ENCODE results near the gene SWSAP1.
"Not testable (repeated sequence)": the region's sequence is repeated elsewhere in the genome, so short reads cannot be mapped to it uniquely, and the experiment has no call there.

The SWSAP1 gene

GRCh38 chr19:11401808-11402543 lies 27.5 kb downstream of the SWSAP1 start:
- DNase-seq = no peak
- in situ Hi-C loops (cut with MboI; ENCODE audit: low pct_unique_long_range_greater_than_20kb, low sequenced_read_pairs) = no loop called here

DNA sequence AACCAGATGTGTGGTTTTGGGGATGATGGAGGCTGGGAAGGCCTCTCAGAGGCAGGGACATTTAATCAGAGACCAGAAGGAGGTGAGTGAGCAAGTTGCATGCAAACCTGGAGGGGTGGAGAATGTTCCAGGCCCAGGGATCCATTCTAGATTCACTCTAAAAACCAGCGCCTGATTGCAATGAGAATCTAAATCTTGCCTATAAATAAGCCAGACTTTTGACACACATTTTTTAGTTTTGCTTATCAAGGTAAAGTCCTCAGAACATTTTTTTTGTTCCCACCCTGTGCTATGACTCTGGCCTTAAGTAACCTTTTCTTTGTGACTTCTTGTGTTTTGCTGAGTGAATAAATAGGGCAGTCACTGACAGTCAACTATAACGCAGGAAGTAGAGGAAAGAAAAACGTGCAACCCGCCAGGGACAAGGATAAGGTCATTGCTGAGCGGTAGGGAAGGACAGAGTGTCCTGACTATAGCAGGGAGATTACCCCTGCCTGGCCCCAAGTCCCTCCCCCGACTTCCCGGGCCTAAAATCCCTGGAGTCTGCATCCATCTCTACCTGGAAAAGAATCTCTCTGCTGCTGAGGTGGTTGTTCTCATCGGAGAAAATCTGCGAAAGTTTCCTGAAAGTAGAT lies 30.2 kb downstream of the SWSAP1 start:
- DNase-seq = no peak
- in situ Hi-C loops (cut with MboI; ENCODE audit: low pct_unique_long_range_greater_than_20kb, low sequenced_read_pairs) = no loop called here

DNA sequence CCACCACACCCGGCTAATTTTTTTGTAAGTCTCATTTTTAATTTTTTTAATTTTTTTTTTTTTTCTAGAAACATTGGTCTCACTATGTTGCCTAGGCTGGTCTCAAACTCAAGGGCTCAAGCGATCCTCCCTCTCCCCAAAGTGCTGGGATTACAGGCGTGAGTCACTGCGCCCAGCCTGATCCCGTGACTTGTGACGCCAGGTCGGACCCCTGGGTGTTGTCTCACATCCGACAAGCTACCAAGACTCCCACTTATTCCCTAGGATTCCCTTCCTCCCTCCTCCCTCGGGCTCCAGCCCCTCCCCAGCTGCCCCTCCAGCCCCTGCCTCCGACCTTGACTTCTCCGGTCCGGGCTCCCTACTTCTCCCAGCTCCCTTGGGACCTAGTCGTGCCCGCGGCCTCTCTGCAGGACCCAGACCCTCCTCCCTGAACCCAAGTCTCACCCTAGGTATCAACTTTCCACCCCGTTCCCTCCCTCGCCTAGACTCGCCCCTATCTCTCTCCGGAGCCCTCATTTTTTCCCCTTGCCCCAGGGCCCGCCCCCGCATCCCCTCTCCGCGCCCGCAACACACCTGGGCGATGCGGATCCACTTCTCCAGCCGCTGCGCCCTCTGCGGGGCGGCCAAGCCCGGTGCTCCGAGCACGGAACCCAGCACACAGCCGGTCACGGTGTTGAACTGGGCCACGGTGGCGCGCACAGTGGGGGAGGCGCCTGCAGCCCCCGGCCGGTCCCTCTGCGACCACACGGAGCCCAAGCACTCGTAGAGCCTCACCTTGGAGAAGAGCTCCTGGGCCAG lies 31.6 kb downstream of the SWSAP1 start:
- in situ Hi-C loops (cut with MboI; ENCODE audit: low pct_unique_long_range_greater_than_20kb, low sequenced_read_pairs) = no loop called here
- no peak for DNase-seq

DNA sequence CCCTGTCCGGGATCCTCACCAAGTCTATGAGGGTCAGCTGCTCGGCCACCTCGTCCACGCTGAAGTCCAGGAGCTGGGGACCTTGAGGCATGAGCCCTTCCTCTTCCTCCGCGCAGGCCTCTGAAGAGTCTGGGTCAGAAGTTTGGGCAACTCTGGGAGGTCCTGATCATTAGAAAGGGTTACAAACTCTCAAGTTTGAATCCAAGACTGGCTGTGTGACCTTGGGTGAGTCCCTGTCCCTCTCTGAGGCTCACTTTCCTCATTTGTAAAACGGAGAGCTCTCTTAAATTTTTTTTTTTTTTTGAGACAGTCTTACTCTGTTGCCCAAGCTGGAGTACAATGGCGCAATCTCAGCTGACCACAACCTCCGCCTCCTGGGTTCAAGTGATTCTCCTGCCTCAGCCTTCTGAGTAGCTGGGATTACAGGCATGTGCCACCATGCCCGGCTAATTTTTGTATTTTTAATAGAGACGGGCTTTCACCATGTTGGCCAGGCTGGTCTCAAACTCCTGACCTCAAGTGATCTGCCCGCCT lies 32.3 kb downstream of the SWSAP1 start:
- in situ Hi-C loops (cut with MboI; ENCODE audit: low pct_unique_long_range_greater_than_20kb, low sequenced_read_pairs); DNase-seq: not testable (repeated sequence)

- no peak for DNase-seq
- in situ Hi-C loops (cut with MboI; ENCODE audit: low pct_unique_long_range_greater_than_20kb, low sequenced_read_pairs) = no loop called here
These were observed 34.1 kb downstream of the SWSAP1 start for GRCh38 chr19:11408591-11408990.

GRCh38 chr19:11410682-11411081 lies 36.2 kb downstream of the SWSAP1 start:
- DNase-seq = no peak
- in situ Hi-C loops (cut with MboI; ENCODE audit: low pct_unique_long_range_greater_than_20kb, low sequenced_read_pairs) = no loop called here

DNA sequence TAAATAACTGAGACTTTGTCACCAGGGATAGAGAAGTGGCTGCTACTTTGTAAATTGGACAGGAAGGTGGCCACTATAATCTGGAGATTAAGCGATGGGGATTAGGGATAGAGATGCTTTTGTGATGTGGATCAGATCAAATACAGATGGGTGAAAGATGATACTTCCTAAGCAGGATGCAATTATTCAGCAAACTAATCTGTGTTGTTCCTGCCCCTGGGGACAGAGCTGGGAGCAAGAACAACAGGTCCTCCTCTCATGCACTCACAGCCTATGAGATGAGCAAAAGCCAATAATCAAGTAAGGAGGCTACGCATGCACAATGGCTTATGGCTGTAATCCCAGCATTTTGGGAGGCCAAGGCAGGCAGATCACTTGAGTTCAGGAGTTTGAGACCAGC lies 40.1 kb downstream of the SWSAP1 start:
- DNase-seq = no peak
- in situ Hi-C loops (cut with MboI; ENCODE audit: low pct_unique_long_range_greater_than_20kb, low sequenced_read_pairs) = no loop called here

DNA sequence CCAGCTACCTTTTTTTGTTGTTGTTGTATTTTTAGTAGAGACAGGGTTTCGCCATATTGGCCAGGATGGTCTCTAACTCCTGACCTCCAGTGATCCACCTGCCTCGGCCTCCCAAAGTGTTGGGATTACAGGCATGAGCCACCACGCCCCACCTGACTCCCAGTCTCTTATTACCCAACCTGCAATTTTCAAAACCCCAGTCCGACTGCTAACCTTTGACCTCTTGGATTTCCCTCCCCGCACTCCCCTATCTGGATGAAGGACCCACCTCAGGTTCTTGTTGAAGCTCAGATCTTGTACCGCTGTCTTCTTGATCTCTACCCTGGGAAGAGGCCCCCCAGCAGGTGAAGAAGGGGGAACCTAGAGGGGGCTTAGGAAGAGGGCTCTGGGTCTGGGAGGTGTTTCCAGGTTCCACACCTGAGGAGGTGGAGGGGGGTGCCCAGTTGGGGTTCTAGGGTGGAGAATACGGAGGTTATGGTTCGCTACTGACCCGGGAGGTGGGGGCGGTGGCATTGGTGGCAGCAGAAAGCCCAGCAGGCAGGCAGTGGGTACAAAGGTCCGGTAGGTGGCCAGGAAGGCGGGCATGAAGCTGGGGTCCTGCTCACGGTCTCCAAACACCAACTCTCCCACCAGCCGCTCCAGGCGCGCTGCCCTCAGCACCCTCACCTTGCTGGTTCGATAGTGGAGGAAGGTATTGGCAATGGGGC lies 42.0 kb downstream of the SWSAP1 start:
- in situ Hi-C loops (cut with MboI; ENCODE audit: low pct_unique_long_range_greater_than_20kb, low sequenced_read_pairs) = no loop called here
- no peak for DNase-seq

- in situ Hi-C loops (cut with MboI; ENCODE audit: low pct_unique_long_range_greater_than_20kb, low sequenced_read_pairs) = no loop called here
- no peak for DNase-seq
These were observed 43.7 kb downstream of the SWSAP1 start for GRCh38 chr19:11418094-11418548.

DNA sequence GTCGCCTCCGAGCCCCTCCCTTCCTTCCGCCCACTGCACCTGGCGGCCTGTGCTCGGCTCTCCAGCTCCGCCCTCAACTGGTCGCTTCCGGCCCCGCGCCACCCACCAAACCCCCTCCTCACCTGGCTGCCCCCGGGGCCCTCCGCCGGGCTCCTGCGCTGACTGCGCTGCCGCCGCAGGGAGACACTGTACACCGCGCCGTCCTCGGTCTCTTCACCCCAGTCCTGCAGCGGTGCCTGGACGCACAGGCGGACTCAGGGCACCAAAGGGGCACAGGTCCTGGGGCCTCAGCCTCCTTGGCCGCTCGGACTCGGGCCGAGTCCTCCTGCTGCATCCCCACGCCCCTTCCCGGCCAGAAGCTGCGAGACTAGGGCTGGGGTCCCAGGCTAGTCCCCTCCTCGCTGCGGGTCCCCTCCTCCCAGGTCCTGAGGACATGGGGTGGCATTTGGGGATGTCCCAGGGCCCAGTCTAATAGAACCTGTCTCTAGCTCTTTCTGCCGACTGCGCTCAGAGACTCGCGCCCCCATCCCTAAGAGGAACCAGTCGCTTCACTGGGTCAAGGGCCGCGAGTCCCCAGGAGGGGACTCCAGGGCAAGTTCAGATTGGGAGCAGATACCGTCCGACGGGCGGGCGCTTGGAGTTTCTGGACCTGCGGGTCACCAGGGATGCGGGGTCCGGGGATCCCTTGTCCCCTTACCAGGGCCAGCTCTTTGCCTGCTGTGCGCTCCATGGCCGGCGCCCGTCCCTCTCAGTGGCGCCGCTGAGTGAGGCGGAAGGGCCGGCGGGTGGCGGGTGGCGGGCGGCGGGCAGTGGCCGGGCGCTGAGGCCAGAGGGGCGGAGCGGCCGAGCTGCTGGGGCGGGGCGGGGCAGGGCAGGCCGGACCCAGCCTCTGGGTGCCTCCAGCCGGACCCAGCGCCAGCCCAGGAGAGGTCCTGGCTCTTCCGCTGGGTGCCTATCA lies 44.4 kb downstream of the SWSAP1 start, which contains the start of gene RGL3:
Gene RGL3 (minus strand): TSS at position 766 of the 958 bp plus-strand sequence. CDS start 36 bp downstream, at position 730.
- no peak for DNase-seq
- in situ Hi-C loops (cut with MboI; ENCODE audit: low pct_unique_long_range_greater_than_20kb, low sequenced_read_pairs) = no loop called here

GRCh38 chr19:11420429-11421370 lies 46.2 kb downstream of the SWSAP1 start:
- in situ Hi-C loops (cut with MboI; ENCODE audit: low pct_unique_long_range_greater_than_20kb, low sequenced_read_pairs) = no loop called here
- peak; percentile 19 for DNase-seq

DNA sequence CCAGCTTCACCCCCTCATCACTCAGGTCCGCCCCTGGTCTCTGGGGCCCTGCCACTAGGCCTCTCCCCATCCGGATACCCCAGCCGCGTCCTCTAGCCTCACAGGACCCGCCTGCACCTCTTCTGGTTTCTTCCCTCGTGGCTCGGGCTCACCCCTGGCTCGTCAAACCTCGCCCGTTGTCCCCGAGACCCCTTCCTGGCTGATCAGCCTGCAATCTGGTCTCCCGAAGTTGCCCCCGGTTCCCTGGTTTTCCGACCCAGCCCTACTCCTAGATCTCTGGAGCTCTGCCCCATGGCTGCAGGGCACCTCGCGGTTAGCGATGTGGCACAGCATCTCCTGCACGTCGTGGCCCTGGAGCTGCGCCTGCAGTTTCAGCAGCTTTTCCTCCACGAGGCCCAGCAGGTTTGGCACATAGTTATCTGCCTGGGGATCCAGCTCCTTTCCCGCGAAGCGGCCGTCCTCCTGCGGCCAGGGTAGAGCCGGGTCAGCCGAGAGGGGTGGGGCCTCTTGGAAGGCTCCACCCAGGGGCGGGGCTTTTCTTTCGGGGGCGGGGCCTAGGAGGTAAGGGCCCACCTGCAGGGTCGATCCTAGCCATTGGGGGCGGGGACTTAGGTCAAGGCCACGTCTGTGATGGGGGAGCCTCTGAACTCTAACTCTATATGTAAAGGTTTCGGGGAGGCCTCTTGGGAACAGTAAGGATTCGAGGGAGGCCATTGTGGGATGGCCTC lies 47.1 kb downstream of the SWSAP1 start:
- no peak for DNase-seq
- in situ Hi-C loops (cut with MboI; ENCODE audit: low pct_unique_long_range_greater_than_20kb, low sequenced_read_pairs) = no loop called here

DNA sequence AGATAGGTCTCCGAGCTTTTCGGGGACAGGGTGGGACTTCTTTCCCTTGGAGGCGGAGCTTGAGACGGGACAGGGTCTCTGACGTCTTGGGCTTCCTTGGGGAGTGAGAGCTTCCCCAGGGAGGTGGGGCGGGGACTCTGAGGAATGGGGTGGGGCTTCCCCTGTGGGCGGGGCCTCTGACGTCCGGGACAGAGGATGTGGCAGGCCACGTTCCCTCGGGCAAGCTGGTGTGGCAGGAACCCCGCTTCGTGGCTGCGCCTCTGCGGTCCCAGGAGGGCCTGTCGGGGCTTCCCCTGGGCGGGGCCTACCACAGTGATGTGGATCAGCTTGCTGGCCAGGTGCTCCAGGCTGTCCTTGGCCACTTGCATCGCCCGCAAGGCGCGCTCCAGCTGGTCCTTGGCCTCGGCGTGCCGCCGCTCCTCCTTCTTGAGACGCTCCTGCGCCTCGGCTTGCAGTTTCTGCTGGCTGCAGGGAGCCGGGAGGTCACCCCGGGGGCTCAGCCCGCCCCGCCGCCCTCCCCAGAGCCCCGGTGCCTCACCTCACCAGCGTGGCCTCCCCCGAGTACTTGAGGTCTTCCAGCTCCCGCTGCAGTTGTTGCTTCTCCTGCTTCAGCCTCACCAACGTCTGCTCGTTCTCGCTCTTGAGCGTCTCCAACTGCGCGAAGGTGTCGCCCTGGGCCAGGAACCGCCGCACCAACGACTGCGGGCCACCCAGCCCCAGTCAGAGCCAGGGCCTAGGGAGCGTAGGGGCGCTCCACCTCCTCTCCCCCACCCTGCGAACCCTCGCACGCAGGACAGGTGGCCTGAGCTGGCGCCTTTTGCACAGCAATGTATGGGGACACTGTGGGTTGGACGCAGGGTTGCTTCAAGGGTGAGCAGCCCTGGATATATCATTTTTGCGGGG lies 47.9 kb downstream of the SWSAP1 start:
- in situ Hi-C loops (cut with MboI; ENCODE audit: low pct_unique_long_range_greater_than_20kb, low sequenced_read_pairs) = no loop called here

GRCh38 chr19:11423164-11423790 lies 48.8 kb downstream of the SWSAP1 start:
- in situ Hi-C loops (cut with MboI; ENCODE audit: low pct_unique_long_range_greater_than_20kb, low sequenced_read_pairs) = no loop called here
- no peak for DNase-seq

More for the DNA sequence above, 47.9 kb downstream of the SWSAP1 start:
- DNase-seq = no peak

- in situ Hi-C loops (cut with MboI; ENCODE audit: low pct_unique_long_range_greater_than_20kb, low sequenced_read_pairs) = no loop called here
These were observed 49.3 kb downstream of the SWSAP1 start for GRCh38 chr19:11423791-11424181.

More at GRCh38 chr19:11423791-11424181, 49.3 kb downstream of the SWSAP1 start:
- DNase-seq = no peak

Data from KBM-7 (cell line).